Body of pancreas (tissue), 4 donors: ENCODE results near the gene SLC50A1. TPM values are rescaled to one million over a fixed set of nuclear protein-coding genes. Genes with fewer than 3 reads are reported as not detected.

Source experiments
- ATAC-seq: fragments of 150-250 bp; one replicate; pipeline ENCODE4 v1.9.1; 2016
- DNase-seq, 4 donors: peaks; one replicate each; pipeline ENCODE4 v3.0.0-alpha.2; 2019
- H3K27ac ChIP-seq, 4 donors: fragments of 200-600 bp; sonication (generic); 1 replicate in 3 of 4; 2 replicates in 1 of 4; pipeline versions ENCODE4 v1.5.1 to v1.6.1; 2016 to 2019; ENCODE audit warnings: mild to moderate bottlenecking in 1 of 4, mixed read lengths in 1 of 4, moderate library complexity in 1 of 4
- H3K27me3 ChIP-seq, 2 donors: fragments of 200-600 bp; sonication (generic); one replicate each; pipeline ENCODE4 v1.6.0; 2016; ENCODE audit warnings: mild to moderate bottlenecking in 1 of 2
- H3K36me3 ChIP-seq, 2 donors: fragments of 200-600 bp; sonication (generic); replicated peaks in 1 of 2; 2 replicates each; pipeline ENCODE4 v1.5.1; 2016; ENCODE audit warnings: low read depth in 2 of 2; ENCODE audit not compliant: insufficient read depth in 1 of 2
- H3K4me1 ChIP-seq: fragments of 200-600 bp; sonication (generic); one replicate; pipeline ENCODE4 v1.6.0; 2016
- H3K4me3 ChIP-seq, 2 donors: fragments of 200-600 bp; sonication (generic); 1 replicate in 1 of 2; 2 replicates in 1 of 2; pipeline ENCODE4 v1.5.1; 2016 to 2019
- H3K9me3 ChIP-seq, 3 donors: fragments of 200-600 bp; sonication (generic); 1 replicate in 2 of 3; 2 replicates in 1 of 3; pipeline ENCODE4 v1.5.1; 2016
- POLR2A ChIP-seq, 3 donors: fragments of 450-650 bp; IDR thresholded peaks; one replicate each; pipeline ENCODE4 v1.6.1; 2016; ENCODE audit warnings: antibody characterized with exemption in 3 of 3, mild to moderate bottlenecking in 2 of 3
- WGBS, 2 donors: methylation state at CpG; one replicate each; pipeline ENCODE4 v1.1.5; 2017; 5-methylcytosine and 5-hydroxymethylcytosine counted together
- intact Hi-C: fragments of 100-400 bp; cut with DNase I; formaldehyde crosslinking; loops from one replicate; pipeline ENCODE4 v1.15.1; 2023
- total RNA-seq, 2 donors: library from RNA; depleted of rRNA; stranded (reverse); fragments of >200 nt; gene quantifications; one replicate each; pipeline ENCODE4 v1.1.0, GENCODE V29; 2016
- TF ChIP-seq, protein P1 (sequence below), 7 experiments: fragments of 450-650 bp in 4 of 7; fragments of 200-600 bp in 3 of 7; sonication (generic) in 3 of 7; IDR thresholded peaks; one replicate each; pipeline ENCODE4 v1.5.1; 2016 to 2019; ENCODE audit warnings: antibody characterized with exemption in 7 of 7

Gene SLC50A1
- total RNA-seq, 2 donors from 2014 or later, result 13.7 to 25.7 TPM

- Histone ChIP-seq H3K27ac (no peak overlapping the region), H3K9me3 (no peaks in the 10 kb centered on the region), H3K4me3 (no peak overlapping the region), H3K4me1 (peaks cover 17% of the 10 kb centered on the region), H3K27me3 (no peaks in the 10 kb centered on the region), H3K36me3 (no peaks in the 10 kb centered on the region)
- ATAC-seq (no peak), DNase-seq (no peak)
- WGBS, 2 donors, result 67 to 84% methylated on average over 2 of the region's 2 CpGs
- TF ChIP-seq, protein P1, sequence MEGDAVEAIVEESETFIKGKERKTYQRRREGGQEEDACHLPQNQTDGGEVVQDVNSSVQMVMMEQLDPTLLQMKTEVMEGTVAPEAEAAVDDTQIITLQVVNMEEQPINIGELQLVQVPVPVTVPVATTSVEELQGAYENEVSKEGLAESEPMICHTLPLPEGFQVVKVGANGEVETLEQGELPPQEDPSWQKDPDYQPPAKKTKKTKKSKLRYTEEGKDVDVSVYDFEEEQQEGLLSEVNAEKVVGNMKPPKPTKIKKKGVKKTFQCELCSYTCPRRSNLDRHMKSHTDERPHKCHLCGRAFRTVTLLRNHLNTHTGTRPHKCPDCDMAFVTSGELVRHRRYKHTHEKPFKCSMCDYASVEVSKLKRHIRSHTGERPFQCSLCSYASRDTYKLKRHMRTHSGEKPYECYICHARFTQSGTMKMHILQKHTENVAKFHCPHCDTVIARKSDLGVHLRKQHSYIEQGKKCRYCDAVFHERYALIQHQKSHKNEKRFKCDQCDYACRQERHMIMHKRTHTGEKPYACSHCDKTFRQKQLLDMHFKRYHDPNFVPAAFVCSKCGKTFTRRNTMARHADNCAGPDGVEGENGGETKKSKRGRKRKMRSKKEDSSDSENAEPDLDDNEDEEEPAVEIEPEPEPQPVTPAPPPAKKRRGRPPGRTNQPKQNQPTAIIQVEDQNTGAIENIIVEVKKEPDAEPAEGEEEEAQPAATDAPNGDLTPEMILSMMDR (IDR thresholded peaks at IDR 0.05), result no peak
- no peak for TF ChIP-seq POLR2A (IDR thresholded peaks at IDR 0.05)
- intact Hi-C loops, result no loop called here
These were observed 14.4 kb upstream of the SLC50A1 start for GRCh38 chr1:155121249-155121648.

GRCh38 chr1:155122308-155122707, 13.3 kb upstream of the SLC50A1 start:
- no peak for ATAC-seq
- H3K4me3 ChIP-seq, result no peak overlapping the region

DNA sequence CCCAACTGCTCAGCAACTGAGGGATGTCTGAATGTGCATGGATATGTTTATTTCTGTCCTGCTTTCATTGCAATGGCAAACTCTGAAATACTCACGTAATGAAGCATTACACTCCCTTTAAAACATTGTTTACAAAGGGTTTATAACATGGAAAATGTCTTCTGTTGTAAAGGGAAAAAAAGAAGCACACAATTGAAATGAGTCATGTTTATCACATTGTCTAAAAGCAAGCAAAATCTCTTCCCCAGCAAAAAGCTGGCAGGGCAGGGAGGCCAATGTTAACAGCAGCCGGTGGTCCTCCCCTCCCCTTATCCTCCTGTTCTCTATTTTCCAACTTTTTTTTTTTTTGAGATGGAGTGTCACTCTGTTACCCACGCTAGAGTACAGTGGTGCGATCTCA, 11.9 kb upstream of the SLC50A1 start:
- no peak overlapping the region for H3K4me3 ChIP-seq
- no peaks in the 10 kb centered on the region for H3K36me3 ChIP-seq
- intact Hi-C loops, result no loop called here
- DNase-seq, result no peak
- TF ChIP-seq POLR2A (IDR thresholded peaks at IDR 0.05), result no peak
- TF ChIP-seq, protein P1 (IDR thresholded peaks at IDR 0.05), result no peak
- 68 to 76% methylated on average over 4 of the region's 4 CpGs for WGBS, 2 donors
- H3K27me3 ChIP-seq, result no peaks in the 10 kb centered on the region
- no peak overlapping the region for H3K27ac ChIP-seq
- ATAC-seq, result no peak
- H3K9me3 ChIP-seq, result no peaks in the 10 kb centered on the region
- peaks cover 29% of the 10 kb centered on the region for H3K4me1 ChIP-seq

More at GRCh38 chr1:155122308-155122707, 13.3 kb upstream of the SLC50A1 start:
- intact Hi-C loops, result no loop called here
- WGBS, 2 donors, result 60 to 68% methylated on average over 2 of the region's 2 CpGs
- Histone ChIP-seq H3K4me1 (peaks cover 28% of the 10 kb centered on the region), H3K27ac (no peak overlapping the region), H3K9me3 (no peaks in the 10 kb centered on the region), H3K36me3 (no peaks in the 10 kb centered on the region), H3K27me3 (no peaks in the 10 kb centered on the region)
- TF ChIP-seq, protein P1 (IDR thresholded peaks at IDR 0.05), result no peak
- TF ChIP-seq POLR2A (IDR thresholded peaks at IDR 0.05), result no peak
- DNase-seq, result no peak

DNA sequence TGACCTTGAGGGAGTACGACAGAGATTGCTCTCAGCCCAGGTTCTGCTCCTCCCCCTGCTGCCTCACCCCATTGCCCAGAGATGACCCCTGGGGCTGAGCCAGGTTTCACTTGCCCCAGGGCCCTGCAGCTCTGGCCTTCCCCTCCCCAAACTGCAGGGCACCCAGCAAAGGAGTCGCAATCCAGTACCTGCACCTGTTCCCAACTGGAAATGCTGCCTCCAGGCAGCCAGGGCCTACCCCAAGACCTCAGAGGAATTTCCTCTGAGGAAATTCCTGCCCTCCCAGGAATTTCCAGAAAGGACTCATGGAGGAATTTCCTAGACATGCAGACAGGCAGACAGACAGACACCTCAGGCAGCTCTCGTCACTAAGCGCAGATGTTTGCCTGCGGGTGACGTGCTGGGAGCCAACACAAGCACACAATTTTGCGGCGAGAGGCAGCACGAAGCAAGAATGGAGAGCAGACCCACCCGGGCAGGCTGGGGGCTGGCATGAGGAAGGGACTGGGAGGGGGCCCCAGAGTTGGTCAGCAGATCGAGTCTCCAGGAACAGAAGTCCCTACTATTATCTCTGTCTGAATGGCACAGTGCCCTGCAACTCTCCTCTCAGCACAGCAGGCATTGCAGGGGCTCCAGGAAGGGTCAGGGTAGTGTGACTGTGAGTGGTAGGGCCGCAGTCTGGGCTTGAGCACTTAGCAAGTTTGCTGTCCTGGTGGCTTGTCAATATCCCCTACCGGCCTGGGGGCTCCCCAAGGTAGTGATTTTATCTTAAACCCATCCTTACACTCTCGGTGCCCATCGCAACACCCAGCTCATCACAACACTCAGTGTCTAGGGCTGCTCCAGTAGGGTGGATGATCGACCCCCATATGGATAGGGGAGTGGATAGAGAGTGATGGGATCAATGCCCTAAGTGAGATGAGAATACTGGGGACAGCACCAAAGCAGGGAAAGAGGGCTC, 10.9 kb upstream of the SLC50A1 start:
- Histone ChIP-seq H3K4me1 (peaks cover 34% of the 10 kb centered on the region), H3K27me3 (no peaks in the 10 kb centered on the region), H3K27ac (peak overlapping the region in 2 of 4 donors; percentile 96 to 99), H3K4me3 (no peak overlapping the region), H3K36me3 (no peaks in the 10 kb centered on the region), H3K9me3 (no peaks in the 10 kb centered on the region)
- WGBS, 2 donors, result 84 to 85% methylated on average over 12 to 16 of the region's 16 CpGs
- no peak for ATAC-seq
- no peak for DNase-seq
- intact Hi-C loops, result loop anchor here (5.0 kb wide), 1 partner anchor 32 kb away; no protein-coding TSS in a partner anchor
- TF ChIP-seq, protein P1 (IDR thresholded peaks at IDR 0.05), result no peak
- no peak for TF ChIP-seq POLR2A (IDR thresholded peaks at IDR 0.05)
